Measurements from ENCODE around the gene TMEM132C. TPM values are rescaled to one million over a fixed set of nuclear protein-coding genes. Genes with fewer than 3 reads are reported as not detected.

TMEM132C gene
- total and polyA plus RNA-seq, 2 of the 13 experiments (the other 11 are each of a cell fraction or from before 2014, with no cell fraction given): not detected

GRCh38 chr12:128695697-128696096 lies 428.7 kb downstream of the TMEM132C start (continued):
- no peak for TF ChIP-seq BCLAF1 (IDR thresholded peaks at IDR 0.05)
- TF ChIP-seq NFAT5 (CRISPR knock-in tag; IDR thresholded peaks at IDR 0.05): no peak
- TF ChIP-seq HOXA3 (CRISPR knock-in tag; IDR thresholded peaks at IDR 0.05): no peak
- TF ChIP-seq ATF4 (CRISPR knock-in tag; IDR thresholded peaks at IDR 0.05): no peak
- TF ChIP-seq ZNF33A (CRISPR knock-in tag; IDR thresholded peaks at IDR 0.05; ENCODE audit: borderline replicate concordance): no peak
- TF ChIP-seq ZSCAN30 (CRISPR knock-in tag; IDR thresholded peaks at IDR 0.05): no peak
- TF ChIP-seq MAFK (conservative IDR thresholded peaks at IDR 0.05 in 1 of 2, IDR thresholded peaks at IDR 0.05 in 1 of 2; ENCODE audit: low read length in 2 of 2): no peak
- no peak for TF ChIP-seq ZFYVE20 (CRISPR knock-in tag; IDR thresholded peaks at IDR 0.05; ENCODE audit: borderline replicate concordance, low read depth)
- no peak for TF ChIP-seq DR1 (CRISPR knock-in tag; IDR thresholded peaks at IDR 0.05)
